ENCODE results near the gene CDKN1A. TPM values are rescaled to one million over a fixed set of nuclear protein-coding genes. Genes with fewer than 3 reads are reported as not detected.

The CDKN1A gene
- total RNA-seq, 1 experiment from 2014 or later: 75.1 TPM

DNA sequence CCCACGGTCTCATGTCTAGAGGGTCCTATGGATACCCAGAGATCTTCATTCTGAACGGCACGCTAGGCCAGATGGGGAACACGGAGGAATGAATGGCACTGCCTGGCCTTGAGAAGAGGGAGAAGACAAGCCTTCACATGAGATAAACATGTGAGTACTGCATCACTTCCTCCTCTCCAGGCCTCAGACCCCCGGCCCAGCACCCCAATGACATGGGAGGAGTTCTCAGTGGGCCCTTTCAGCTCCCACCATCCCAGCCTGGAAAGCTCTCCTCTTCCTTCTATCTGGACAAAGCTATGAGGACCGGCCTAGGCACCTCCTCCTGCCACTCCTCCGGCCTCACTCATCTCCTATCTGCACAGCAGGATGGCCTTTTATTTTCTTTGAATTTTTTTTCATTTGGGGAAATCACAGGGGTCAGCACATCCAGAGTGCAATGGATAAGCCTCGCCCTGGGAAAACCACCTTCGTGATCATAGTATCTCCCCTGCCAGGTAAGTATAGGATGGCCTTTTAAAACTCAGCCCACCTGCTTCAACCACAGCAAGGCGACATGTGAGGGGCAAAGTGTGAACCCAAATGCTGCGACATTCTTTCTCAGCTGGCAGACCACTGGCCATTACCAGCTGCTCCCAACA is 39.2 kb upstream of the CDKN1A start:
- Mint-ChIP-seq H3K36me3 (no peaks in the 10 kb centered on the region), H3K4me1 (peaks cover 22% of the 10 kb centered on the region), H3K9me3 (no peaks in the 10 kb centered on the region), H3K4me3 (no peak overlapping the region), H3K27me3 (ENCODE audit: low read depth) (no peaks in the 10 kb centered on the region), H3K27ac (no peak overlapping the region)
- TF ChIP-seq RELA (CRISPR knock-in tag; IDR thresholded peaks at IDR 0.05; ENCODE audit: borderline replicate concordance): no peak
- no peak for TF ChIP-seq ZNF396 (CRISPR knock-in tag; IDR thresholded peaks at IDR 0.05; ENCODE audit: borderline replicate concordance)
- no peak for TF ChIP-seq EMX1 (CRISPR knock-in tag; IDR thresholded peaks at IDR 0.05)
- TF ChIP-seq TCF7 (CRISPR knock-in tag; IDR thresholded peaks at IDR 0.05; ENCODE audit: low read depth): no peak
- TF ChIP-seq, protein P1, sequence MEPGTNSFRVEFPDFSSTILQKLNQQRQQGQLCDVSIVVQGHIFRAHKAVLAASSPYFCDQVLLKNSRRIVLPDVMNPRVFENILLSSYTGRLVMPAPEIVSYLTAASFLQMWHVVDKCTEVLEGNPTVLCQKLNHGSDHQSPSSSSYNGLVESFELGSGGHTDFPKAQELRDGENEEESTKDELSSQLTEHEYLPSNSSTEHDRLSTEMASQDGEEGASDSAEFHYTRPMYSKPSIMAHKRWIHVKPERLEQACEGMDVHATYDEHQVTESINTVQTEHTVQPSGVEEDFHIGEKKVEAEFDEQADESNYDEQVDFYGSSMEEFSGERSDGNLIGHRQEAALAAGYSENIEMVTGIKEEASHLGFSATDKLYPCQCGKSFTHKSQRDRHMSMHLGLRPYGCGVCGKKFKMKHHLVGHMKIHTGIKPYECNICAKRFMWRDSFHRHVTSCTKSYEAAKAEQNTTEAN (CRISPR knock-in tag; IDR thresholded peaks at IDR 0.05): no peak
- TF ChIP-seq ETV6 (CRISPR knock-in tag; IDR thresholded peaks at IDR 0.05): no peak
- TF ChIP-seq ZNF317 (CRISPR knock-in tag; IDR thresholded peaks at IDR 0.05; ENCODE audit: borderline replicate concordance, low read depth): no peak
- TF ChIP-seq FOXJ3 (CRISPR knock-in tag; IDR thresholded peaks at IDR 0.05; ENCODE audit: borderline replicate concordance): no peak
- DNase-seq (ENCODE audit: low spot score) (no peak), ATAC-seq (no peak)
- ChIA-PET CTCF (interaction anchor here (1.0 kb wide), 1 partner anchor 113 kb away, joined by 3 read pairs; no protein-coding TSS in a partner anchor), POLR2A (no interaction called here)

DNA sequence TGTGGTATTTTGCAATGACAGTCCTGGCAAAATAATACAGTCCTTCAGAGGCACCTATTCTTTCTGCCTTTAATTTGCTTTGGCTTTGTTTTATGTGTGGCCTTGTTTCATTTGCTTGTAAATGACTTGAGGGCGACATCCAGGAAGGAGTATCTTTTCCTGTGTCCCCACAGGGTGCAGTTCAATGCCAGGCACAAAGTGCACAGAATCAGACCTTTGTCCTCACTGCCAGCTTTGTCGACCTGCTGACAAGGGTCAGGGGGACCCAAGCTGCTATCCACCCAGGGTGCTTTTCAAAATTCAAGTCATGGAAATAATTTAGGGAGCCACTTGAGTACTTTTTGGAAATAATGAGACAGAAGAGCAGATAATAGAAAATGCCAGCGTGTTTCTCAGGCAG is 37.0 kb upstream of the CDKN1A start:
- no peak overlapping the region for H3K4me3 Mint-ChIP-seq
- H3K4me1 Mint-ChIP-seq: peaks cover 19% of the 10 kb centered on the region
- H3K9me3 Mint-ChIP-seq: no peaks in the 10 kb centered on the region
- ATAC-seq (no peak), DNase-seq (ENCODE audit: low spot score) (no peak)
- H3K27me3 Mint-ChIP-seq (ENCODE audit: low read depth): no peaks in the 10 kb centered on the region; the same call in 1 of the 2 replicates
- POLR2A ChIA-PET: no interaction called here
- peak overlapping the region; percentile 91 for H3K27ac Mint-ChIP-seq
- CTCF ChIA-PET: no interaction called here
- no peaks in the 10 kb centered on the region for H3K36me3 Mint-ChIP-seq
- TF ChIP-seq NFATC4 (CRISPR knock-in tag; IDR thresholded peaks at IDR 0.05): no peak
- no peak for TF ChIP-seq ZNF138 (CRISPR knock-in tag; conservative IDR thresholded peaks at IDR 0.05)

DNA sequence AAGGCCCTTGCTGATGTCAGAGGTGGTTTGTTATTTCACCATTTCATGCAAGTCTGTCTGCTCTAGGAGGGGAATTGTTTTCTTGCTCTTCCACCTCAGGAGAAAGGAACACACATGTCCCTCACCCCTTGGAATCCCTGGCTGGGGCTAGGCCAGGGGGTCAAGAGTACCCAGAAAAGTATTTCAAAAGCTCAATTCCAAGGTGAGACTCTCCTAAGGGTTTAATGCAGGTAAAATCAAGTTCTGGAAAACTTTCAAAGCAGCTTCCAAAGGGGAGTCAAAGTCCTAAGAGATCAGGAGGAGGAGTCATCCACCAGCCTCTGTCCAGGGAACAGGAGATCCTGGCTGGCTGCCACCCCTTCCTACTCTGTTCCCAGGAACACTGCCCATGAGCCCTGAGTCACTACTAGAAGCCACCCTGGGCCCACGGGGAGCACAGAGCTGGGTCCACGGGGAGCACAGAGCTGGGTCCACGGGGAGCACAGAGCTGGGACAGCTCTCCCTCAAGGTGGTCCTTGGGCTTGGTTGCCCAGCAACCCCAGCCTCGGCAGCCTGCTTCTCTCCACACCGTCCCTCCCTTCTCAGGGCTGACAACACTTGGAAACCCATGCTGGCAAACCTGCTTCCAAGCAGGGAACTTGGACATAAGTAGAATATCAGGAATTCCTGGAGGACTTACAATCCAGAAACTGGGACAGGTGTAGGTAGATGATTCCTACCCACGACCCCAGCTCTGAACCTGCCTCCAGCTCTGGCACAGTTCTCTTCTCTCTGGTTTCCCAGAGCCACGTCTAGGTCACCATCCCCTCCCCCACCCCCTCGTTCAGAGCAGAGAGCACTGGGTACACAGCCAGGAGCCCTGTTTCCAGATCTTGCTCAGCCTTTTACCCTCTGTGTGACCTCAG is 35.3 kb upstream of the CDKN1A start:
- Mint-ChIP-seq H3K36me3 (no peaks in the 10 kb centered on the region), H3K4me1 (peaks cover 17% of the 10 kb centered on the region), H3K9me3 (no peaks in the 10 kb centered on the region), H3K4me3 (no peak overlapping the region), H3K27me3 (ENCODE audit: low read depth) (no peaks in the 10 kb centered on the region; the same call in 1 of the 2 replicates), H3K27ac (no peak overlapping the region; the same call in 1 of the 2 replicates)
- DNase-seq (ENCODE audit: low spot score) (no peak), ATAC-seq (no peak; the same call in 1 of the 2 replicates)
- ChIA-PET POLR2A (no interaction called here), CTCF (interaction anchor here (0.9 to 1.4 kb wide), 2 partner anchors 82 to 139 kb away, joined by 3 to 4 read pairs; no protein-coding TSS in a partner anchor)
- TF ChIP-seq, protein P2, sequence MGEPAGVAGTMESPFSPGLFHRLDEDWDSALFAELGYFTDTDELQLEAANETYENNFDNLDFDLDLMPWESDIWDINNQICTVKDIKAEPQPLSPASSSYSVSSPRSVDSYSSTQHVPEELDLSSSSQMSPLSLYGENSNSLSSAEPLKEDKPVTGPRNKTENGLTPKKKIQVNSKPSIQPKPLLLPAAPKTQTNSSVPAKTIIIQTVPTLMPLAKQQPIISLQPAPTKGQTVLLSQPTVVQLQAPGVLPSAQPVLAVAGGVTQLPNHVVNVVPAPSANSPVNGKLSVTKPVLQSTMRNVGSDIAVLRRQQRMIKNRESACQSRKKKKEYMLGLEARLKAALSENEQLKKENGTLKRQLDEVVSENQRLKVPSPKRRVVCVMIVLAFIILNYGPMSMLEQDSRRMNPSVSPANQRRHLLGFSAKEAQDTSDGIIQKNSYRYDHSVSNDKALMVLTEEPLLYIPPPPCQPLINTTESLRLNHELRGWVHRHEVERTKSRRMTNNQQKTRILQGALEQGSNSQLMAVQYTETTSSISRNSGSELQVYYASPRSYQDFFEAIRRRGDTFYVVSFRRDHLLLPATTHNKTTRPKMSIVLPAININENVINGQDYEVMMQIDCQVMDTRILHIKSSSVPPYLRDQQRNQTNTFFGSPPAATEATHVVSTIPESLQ (CRISPR knock-in tag; IDR thresholded peaks at IDR 0.05): no peak
- TF ChIP-seq GABPB1 (CRISPR knock-in tag; IDR thresholded peaks at IDR 0.05): peak; percentile 21; the same call in 1 of the 2 replicates

DNA sequence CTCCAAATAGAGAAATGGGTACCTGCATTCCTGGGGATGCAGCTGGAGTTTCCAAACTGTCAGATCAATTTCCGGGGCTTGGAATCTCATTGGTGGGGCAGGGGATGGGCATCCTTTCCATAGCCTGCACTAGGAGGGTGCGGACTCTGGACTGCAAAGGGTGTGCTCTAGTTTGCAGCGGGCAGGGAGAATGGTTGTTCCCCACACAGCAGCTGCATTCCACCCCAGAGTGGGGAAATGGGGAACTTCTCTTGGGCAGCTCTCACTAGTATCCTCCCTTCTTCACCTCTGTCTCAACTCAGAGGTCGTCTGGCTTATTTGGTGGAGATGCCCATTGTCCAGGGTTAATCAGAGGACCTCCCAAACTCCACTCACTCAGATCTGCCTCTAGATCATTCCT is 34.5 kb upstream of the CDKN1A start:
- no peak for ATAC-seq
- Mint-ChIP-seq H3K9me3 (no peaks in the 10 kb centered on the region), H3K27ac (no peak overlapping the region), H3K36me3 (no peaks in the 10 kb centered on the region), H3K27me3 (ENCODE audit: low read depth) (no peaks in the 10 kb centered on the region; the same call in 1 of the 2 replicates), H3K4me1 (peaks cover 17% of the 10 kb centered on the region), H3K4me3 (no peak overlapping the region)
- DNase-seq (ENCODE audit: low spot score): no peak
- ChIA-PET CTCF (interaction anchor here (0.8 to 1.4 kb wide), 3 partner anchors 81 to 215 kb away, joined by 3 to 4 read pairs (median 4); no protein-coding TSS in a partner anchor), POLR2A (no interaction called here)
- TF ChIP-seq OVOL2 (CRISPR knock-in tag; IDR thresholded peaks at IDR 0.05; ENCODE audit: borderline replicate concordance) (no peak), ESRRA (CRISPR knock-in tag; IDR thresholded peaks at IDR 0.05; ENCODE audit: borderline replicate concordance) (no peak)
- TF ChIP-seq, protein P3, sequence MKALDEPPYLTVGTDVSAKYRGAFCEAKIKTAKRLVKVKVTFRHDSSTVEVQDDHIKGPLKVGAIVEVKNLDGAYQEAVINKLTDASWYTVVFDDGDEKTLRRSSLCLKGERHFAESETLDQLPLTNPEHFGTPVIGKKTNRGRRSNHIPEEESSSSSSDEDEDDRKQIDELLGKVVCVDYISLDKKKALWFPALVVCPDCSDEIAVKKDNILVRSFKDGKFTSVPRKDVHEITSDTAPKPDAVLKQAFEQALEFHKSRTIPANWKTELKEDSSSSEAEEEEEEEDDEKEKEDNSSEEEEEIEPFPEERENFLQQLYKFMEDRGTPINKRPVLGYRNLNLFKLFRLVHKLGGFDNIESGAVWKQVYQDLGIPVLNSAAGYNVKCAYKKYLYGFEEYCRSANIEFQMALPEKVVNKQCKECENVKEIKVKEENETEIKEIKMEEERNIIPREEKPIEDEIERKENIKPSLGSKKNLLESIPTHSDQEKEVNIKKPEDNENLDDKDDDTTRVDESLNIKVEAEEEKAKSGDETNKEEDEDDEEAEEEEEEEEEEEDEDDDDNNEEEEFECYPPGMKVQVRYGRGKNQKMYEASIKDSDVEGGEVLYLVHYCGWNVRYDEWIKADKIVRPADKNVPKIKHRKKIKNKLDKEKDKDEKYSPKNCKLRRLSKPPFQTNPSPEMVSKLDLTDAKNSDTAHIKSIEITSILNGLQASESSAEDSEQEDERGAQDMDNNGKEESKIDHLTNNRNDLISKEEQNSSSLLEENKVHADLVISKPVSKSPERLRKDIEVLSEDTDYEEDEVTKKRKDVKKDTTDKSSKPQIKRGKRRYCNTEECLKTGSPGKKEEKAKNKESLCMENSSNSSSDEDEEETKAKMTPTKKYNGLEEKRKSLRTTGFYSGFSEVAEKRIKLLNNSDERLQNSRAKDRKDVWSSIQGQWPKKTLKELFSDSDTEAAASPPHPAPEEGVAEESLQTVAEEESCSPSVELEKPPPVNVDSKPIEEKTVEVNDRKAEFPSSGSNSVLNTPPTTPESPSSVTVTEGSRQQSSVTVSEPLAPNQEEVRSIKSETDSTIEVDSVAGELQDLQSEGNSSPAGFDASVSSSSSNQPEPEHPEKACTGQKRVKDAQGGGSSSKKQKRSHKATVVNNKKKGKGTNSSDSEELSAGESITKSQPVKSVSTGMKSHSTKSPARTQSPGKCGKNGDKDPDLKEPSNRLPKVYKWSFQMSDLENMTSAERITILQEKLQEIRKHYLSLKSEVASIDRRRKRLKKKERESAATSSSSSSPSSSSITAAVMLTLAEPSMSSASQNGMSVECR (CRISPR knock-in tag; IDR thresholded peaks at IDR 0.05; ENCODE audit: borderline replicate concordance): no peak
- TF ChIP-seq, protein P4, sequence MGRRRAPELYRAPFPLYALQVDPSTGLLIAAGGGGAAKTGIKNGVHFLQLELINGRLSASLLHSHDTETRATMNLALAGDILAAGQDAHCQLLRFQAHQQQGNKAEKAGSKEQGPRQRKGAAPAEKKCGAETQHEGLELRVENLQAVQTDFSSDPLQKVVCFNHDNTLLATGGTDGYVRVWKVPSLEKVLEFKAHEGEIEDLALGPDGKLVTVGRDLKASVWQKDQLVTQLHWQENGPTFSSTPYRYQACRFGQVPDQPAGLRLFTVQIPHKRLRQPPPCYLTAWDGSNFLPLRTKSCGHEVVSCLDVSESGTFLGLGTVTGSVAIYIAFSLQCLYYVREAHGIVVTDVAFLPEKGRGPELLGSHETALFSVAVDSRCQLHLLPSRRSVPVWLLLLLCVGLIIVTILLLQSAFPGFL (CRISPR knock-in tag; IDR thresholded peaks at IDR 0.05; ENCODE audit: borderline replicate concordance): no peak
- TF ChIP-seq, protein P1 (CRISPR knock-in tag; IDR thresholded peaks at IDR 0.05): no peak

Data from WTC11 (cell line).